Measurements from ENCODE around the gene DPEP1. TPM values are rescaled to one million over a fixed set of nuclear protein-coding genes. Genes with fewer than 3 reads are reported as not detected.

The DPEP1 gene
- total and polyA plus RNA-seq, 2 donors (not counting 1 experiment from before 2014, with no cell fraction given) = not detected

DNA sequence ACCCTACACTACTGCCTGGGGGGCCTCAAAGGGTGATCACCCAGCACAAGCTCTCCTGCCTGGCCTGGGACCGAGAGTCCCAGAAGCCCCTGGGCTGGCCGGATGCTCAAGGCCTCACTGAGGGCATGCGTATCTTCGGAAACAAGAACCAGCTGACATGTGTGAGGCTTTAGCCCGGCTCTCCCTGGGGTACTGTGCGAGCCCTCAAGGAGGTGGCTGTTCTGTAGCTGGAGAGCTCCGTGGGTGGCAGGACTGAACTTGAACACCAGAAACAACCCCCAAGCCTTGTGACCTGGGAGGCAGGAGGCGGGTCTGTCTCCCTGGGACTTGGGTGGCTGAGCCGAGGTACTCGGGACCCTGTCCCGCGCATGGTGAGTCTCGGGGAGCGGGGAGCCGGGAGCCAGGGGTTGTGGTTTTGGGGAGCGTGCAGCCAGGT, 7.0 kb downstream of the DPEP1 start:
- Histone ChIP-seq H3K4me3 (ENCODE audit: control extremely low read depth in 1 of 5, extremely low read depth in 1 of 5, insufficient read depth in 1 of 5, low read depth in 2 of 5, low read length in 4 of 5) (no peak overlapping the region), H3K4me1 (ENCODE audit: control insufficient read depth in 2 of 2, insufficient read depth in 2 of 2, low read length in 2 of 2) (peaks cover 0 to 7% of the 10 kb centered on the region in 2 donors), H3K27ac (ENCODE audit: low read length in 2 of 2) (no peak overlapping the region), H3K79me2 (ENCODE audit: control insufficient read depth, insufficient read depth, low read length) (no peaks in the 10 kb centered on the region), H4K20me1 (ENCODE audit: control insufficient read depth, insufficient read depth, low read length, poor library complexity, severe bottlenecking) (no peaks in the 10 kb centered on the region), H3K27me3 (replicated peaks in 1 of 4; ENCODE audit: control extremely low read depth in 1 of 4, control insufficient read depth in 3 of 4, insufficient read depth in 4 of 4, low read length in 3 of 4) (no peaks in the 10 kb centered on the region), H3K4me2 (replicated peaks; ENCODE audit: low read depth, low read length, poor library complexity, severe bottlenecking) (no peak overlapping the region), H3K9me3 (ENCODE audit: control extremely low read depth in 1 of 3, control insufficient read depth in 2 of 3, insufficient read depth in 1 of 3, low read length in 2 of 3) (peaks cover 0 to 12% (median 0%) of the 10 kb centered on the region in 3 donors), H2AFZ (ENCODE audit: insufficient read depth, low read depth, low read length, poor library complexity, severe bottlenecking) (no peak overlapping the region), H3K36me3 (replicated peaks in 1 of 2; ENCODE audit: control extremely low read depth in 1 of 2, control insufficient read depth in 1 of 2, extremely low read depth in 1 of 2, insufficient read depth in 2 of 2, low read length in 1 of 2) (no peaks in the 10 kb centered on the region), H3K9ac (ENCODE audit: low read length) (no peak overlapping the region)
- POLR2A ChIA-PET = no interaction called here
- Mint-ChIP-seq H3K27ac (no peak overlapping the region), H3K4me3 (no peak overlapping the region), H3K27me3 (peaks cover 6% of the 10 kb centered on the region), H3K9me3 (ENCODE audit: insufficient read depth) (no peaks in the 10 kb centered on the region), H3K4me1 (peaks cover 9% of the 10 kb centered on the region)
- DNase-seq = no peak
- TF ChIP-seq, protein P1, sequence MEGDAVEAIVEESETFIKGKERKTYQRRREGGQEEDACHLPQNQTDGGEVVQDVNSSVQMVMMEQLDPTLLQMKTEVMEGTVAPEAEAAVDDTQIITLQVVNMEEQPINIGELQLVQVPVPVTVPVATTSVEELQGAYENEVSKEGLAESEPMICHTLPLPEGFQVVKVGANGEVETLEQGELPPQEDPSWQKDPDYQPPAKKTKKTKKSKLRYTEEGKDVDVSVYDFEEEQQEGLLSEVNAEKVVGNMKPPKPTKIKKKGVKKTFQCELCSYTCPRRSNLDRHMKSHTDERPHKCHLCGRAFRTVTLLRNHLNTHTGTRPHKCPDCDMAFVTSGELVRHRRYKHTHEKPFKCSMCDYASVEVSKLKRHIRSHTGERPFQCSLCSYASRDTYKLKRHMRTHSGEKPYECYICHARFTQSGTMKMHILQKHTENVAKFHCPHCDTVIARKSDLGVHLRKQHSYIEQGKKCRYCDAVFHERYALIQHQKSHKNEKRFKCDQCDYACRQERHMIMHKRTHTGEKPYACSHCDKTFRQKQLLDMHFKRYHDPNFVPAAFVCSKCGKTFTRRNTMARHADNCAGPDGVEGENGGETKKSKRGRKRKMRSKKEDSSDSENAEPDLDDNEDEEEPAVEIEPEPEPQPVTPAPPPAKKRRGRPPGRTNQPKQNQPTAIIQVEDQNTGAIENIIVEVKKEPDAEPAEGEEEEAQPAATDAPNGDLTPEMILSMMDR (IDR thresholded peaks at IDR 0.05) = no peak
- TF ChIP-seq EZH2 (IDR thresholded peaks at IDR 0.05; ENCODE audit: borderline replicate concordance, insufficient read depth, low read depth, low read length, poor library complexity, severe bottlenecking) = no peak
- intact Hi-C loops (cut with micrococcal nuclease) = no loop called here
- ATAC-seq (ENCODE audit: low read depth) = no peak
- WGBS (ENCODE audit: insufficient coverage) = 91% methylated on average over 15 of the region's 16 CpGs
- CTCF ChIA-PET = no interaction called here

DNA sequence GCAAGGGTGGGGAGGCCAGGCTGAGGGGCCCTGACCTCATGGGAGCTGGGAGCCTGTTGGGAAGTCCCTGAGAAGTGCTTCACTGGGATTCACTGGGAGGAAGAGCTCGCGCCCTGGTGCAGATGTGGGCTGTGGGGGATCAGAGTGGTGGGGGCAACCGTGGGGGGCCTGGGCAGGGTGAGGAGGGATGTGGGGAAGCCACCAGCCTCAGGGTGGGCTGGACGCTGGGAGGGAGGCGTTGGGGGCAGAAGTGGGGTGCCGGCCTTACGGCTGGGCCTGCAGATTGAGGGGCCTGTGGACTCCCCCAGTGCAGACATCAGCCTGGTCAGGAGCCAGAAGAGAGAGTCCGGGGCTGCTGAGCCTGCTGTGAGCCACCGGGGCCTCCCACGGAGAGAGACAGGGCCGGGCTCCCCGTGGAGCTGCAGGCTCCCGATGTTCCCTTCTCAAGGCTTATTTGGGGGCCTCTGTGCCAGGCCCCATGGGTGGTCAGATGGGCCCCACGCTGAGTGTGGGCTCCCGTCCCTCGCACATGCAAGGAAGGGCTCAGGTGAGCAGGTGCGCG, 7.8 kb downstream of the DPEP1 start:
- Histone ChIP-seq H3K27me3 (replicated peaks in 1 of 4; ENCODE audit: control extremely low read depth in 1 of 4, control insufficient read depth in 3 of 4, insufficient read depth in 4 of 4, low read length in 3 of 4) (no peaks in the 10 kb centered on the region), H3K4me2 (replicated peaks; ENCODE audit: low read depth, low read length, poor library complexity, severe bottlenecking) (no peak overlapping the region), H3K9ac (ENCODE audit: low read length) (no peak overlapping the region), H3K4me1 (ENCODE audit: control insufficient read depth in 2 of 2, insufficient read depth in 2 of 2, low read length in 2 of 2) (peaks cover 0 to 4% of the 10 kb centered on the region in 2 donors), H3K9me3 (ENCODE audit: control extremely low read depth in 1 of 3, control insufficient read depth in 2 of 3, insufficient read depth in 1 of 3, low read length in 2 of 3) (peaks cover 0 to 12% (median 0%) of the 10 kb centered on the region in 3 donors), H3K27ac (ENCODE audit: low read length in 2 of 2) (no peak overlapping the region), H3K36me3 (replicated peaks in 1 of 2; ENCODE audit: control extremely low read depth in 1 of 2, control insufficient read depth in 1 of 2, extremely low read depth in 1 of 2, insufficient read depth in 2 of 2, low read length in 1 of 2) (no peaks in the 10 kb centered on the region), H3K4me3 (ENCODE audit: control extremely low read depth in 1 of 5, extremely low read depth in 1 of 5, insufficient read depth in 1 of 5, low read depth in 2 of 5, low read length in 4 of 5) (no peak overlapping the region), H4K20me1 (ENCODE audit: control insufficient read depth, insufficient read depth, low read length, poor library complexity, severe bottlenecking) (no peaks in the 10 kb centered on the region), H2AFZ (ENCODE audit: insufficient read depth, low read depth, low read length, poor library complexity, severe bottlenecking) (no peak overlapping the region), H3K79me2 (ENCODE audit: control insufficient read depth, insufficient read depth, low read length) (no peaks in the 10 kb centered on the region)
- TF ChIP-seq, protein P1 (IDR thresholded peaks at IDR 0.05) = no peak
- no peak for TF ChIP-seq EZH2 (IDR thresholded peaks at IDR 0.05; ENCODE audit: borderline replicate concordance, insufficient read depth, low read depth, low read length, poor library complexity, severe bottlenecking)
- Mint-ChIP-seq H3K4me3 (no peak overlapping the region), H3K9me3 (ENCODE audit: insufficient read depth) (no peaks in the 10 kb centered on the region), H3K27ac (no peak overlapping the region), H3K4me1 (peaks cover 9% of the 10 kb centered on the region), H3K27me3 (peaks cover 6% of the 10 kb centered on the region)
- DNase-seq (no peak), ATAC-seq (ENCODE audit: low read depth) (no peak)
- 86% methylated on average over 18 of the region's 18 CpGs for WGBS (ENCODE audit: insufficient coverage)
- POLR2A ChIA-PET = no interaction called here
- CTCF ChIA-PET = no interaction called here
- intact Hi-C loops (cut with micrococcal nuclease) = no loop called here
